ENCODE measurements around the gene PRDM12.

Gene PRDM12

GRCh38 chr9:130664251-130665028 lies at the start of gene PRDM12:
Gene PRDM12 (plus strand): TSS chr9:130664594. CDS start chr9:130664654, 60 bp downstream.
- ATAC-seq: no peak
- TF ChIP-seq GLIS3 (CRISPR knock-in tag; IDR thresholded peaks at IDR 0.05) (no peak), ZFP30 (CRISPR knock-in tag; IDR thresholded peaks at IDR 0.05) (no peak), CSDC2 (CRISPR knock-in tag; IDR thresholded peaks at IDR 0.05) (no peak), ZFP3 (CRISPR knock-in tag; IDR thresholded peaks at IDR 0.05) (no peak), RARB (CRISPR knock-in tag; IDR thresholded peaks at IDR 0.05) (no peak), SNAI2 (CRISPR knock-in tag; IDR thresholded peaks at IDR 0.05) (no peak), ZNF70 (CRISPR knock-in tag; IDR thresholded peaks at IDR 0.05) (no peak), OSR1 (CRISPR knock-in tag; IDR thresholded peaks at IDR 0.05) (no peak), ARNTL (CRISPR knock-in tag; IDR thresholded peaks at IDR 0.05; ENCODE audit: borderline replicate concordance, low read depth) (no peak), PPARA (CRISPR knock-in tag; IDR thresholded peaks at IDR 0.05; ENCODE audit: borderline replicate concordance) (no peak)

- TF ChIP-seq ESRRG (CRISPR knock-in tag; IDR thresholded peaks at IDR 0.05): no peak
- TF ChIP-seq CREB5 (CRISPR knock-in tag; IDR thresholded peaks at IDR 0.05; ENCODE audit: low read depth): no peak
- no peak for TF ChIP-seq PPARA (CRISPR knock-in tag; IDR thresholded peaks at IDR 0.05; ENCODE audit: borderline replicate concordance)
- no peak for TF ChIP-seq SNAI2 (CRISPR knock-in tag; IDR thresholded peaks at IDR 0.05)
- TF ChIP-seq OSR1 (CRISPR knock-in tag; IDR thresholded peaks at IDR 0.05): no peak
- TF ChIP-seq ZC3H10 (CRISPR knock-in tag; IDR thresholded peaks at IDR 0.05): no peak
- TF ChIP-seq CSDC2 (CRISPR knock-in tag; IDR thresholded peaks at IDR 0.05): no peak
- TF ChIP-seq ZFP3 (CRISPR knock-in tag; IDR thresholded peaks at IDR 0.05): no peak
- TF ChIP-seq ARNTL (CRISPR knock-in tag; IDR thresholded peaks at IDR 0.05; ENCODE audit: borderline replicate concordance, low read depth): no peak
- TF ChIP-seq ISL1 (CRISPR knock-in tag; IDR thresholded peaks at IDR 0.05): no peak
- no peak for TF ChIP-seq ZNF8 (CRISPR knock-in tag; IDR thresholded peaks at IDR 0.05)
- no peak for TF ChIP-seq RARB (CRISPR knock-in tag; IDR thresholded peaks at IDR 0.05)
- TF ChIP-seq ZNF565 (CRISPR knock-in tag; conservative IDR thresholded peaks at IDR 0.05; ENCODE audit: low read depth): no peak
Observed at GRCh38 chr9:130616451-130616850, 47.9 kb upstream of the PRDM12 start.

GRCh38 chr9:130623466-130623865 lies 40.9 kb upstream of the PRDM12 start:
- TF ChIP-seq ZNF70 (CRISPR knock-in tag; IDR thresholded peaks at IDR 0.05): no peak
- no peak for TF ChIP-seq SNAI2 (CRISPR knock-in tag; IDR thresholded peaks at IDR 0.05)
- TF ChIP-seq ESRRG (CRISPR knock-in tag; IDR thresholded peaks at IDR 0.05): no peak
- no peak for TF ChIP-seq CSRNP3 (CRISPR knock-in tag; IDR thresholded peaks at IDR 0.05)
- no peak for TF ChIP-seq RARB (CRISPR knock-in tag; IDR thresholded peaks at IDR 0.05)
- TF ChIP-seq OSR1 (CRISPR knock-in tag; IDR thresholded peaks at IDR 0.05): no peak
- TF ChIP-seq TOX (CRISPR knock-in tag; IDR thresholded peaks at IDR 0.05; ENCODE audit: borderline replicate concordance): no peak
- TF ChIP-seq TSHZ2 (CRISPR knock-in tag; IDR thresholded peaks at IDR 0.05): no peak
- no peak for TF ChIP-seq ZNF565 (CRISPR knock-in tag; conservative IDR thresholded peaks at IDR 0.05; ENCODE audit: low read depth)
- TF ChIP-seq GLIS3 (CRISPR knock-in tag; IDR thresholded peaks at IDR 0.05): no peak
- no peak for TF ChIP-seq BACH2 (CRISPR knock-in tag; IDR thresholded peaks at IDR 0.05; ENCODE audit: borderline replicate concordance)
- TF ChIP-seq CSDC2 (CRISPR knock-in tag; IDR thresholded peaks at IDR 0.05): no peak
- TF ChIP-seq ARNTL (CRISPR knock-in tag; IDR thresholded peaks at IDR 0.05; ENCODE audit: borderline replicate concordance, low read depth): no peak
- TF ChIP-seq ZFP30 (CRISPR knock-in tag; IDR thresholded peaks at IDR 0.05): no peak
- no peak for TF ChIP-seq TCF4 (CRISPR knock-in tag; IDR thresholded peaks at IDR 0.05; ENCODE audit: borderline replicate concordance)
- TF ChIP-seq PPARA (CRISPR knock-in tag; IDR thresholded peaks at IDR 0.05; ENCODE audit: borderline replicate concordance): no peak
- no peak for TF ChIP-seq ZC3H10 (CRISPR knock-in tag; IDR thresholded peaks at IDR 0.05)
- ATAC-seq: no peak

More at GRCh38 chr9:130616451-130616850, 47.9 kb upstream of the PRDM12 start:
- ATAC-seq: no peak

- TF ChIP-seq BACH2 (CRISPR knock-in tag; IDR thresholded peaks at IDR 0.05; ENCODE audit: borderline replicate concordance) (no peak), ZFP30 (CRISPR knock-in tag; IDR thresholded peaks at IDR 0.05) (no peak), TSHZ2 (CRISPR knock-in tag; IDR thresholded peaks at IDR 0.05) (no peak), CSRNP3 (CRISPR knock-in tag; IDR thresholded peaks at IDR 0.05) (no peak), TCF4 (CRISPR knock-in tag; IDR thresholded peaks at IDR 0.05; ENCODE audit: borderline replicate concordance) (no peak), ARNTL (CRISPR knock-in tag; IDR thresholded peaks at IDR 0.05; ENCODE audit: borderline replicate concordance, low read depth) (no peak)
- ATAC-seq: no peak
Observed at GRCh38 chr9:130624154-130624553, 40.2 kb upstream of the PRDM12 start.

Measured in SK-N-SH treated with all-trans-retinoic acid at 6 μM for 48 hours (cell line).